Panc1 (cell line): ENCODE measurements around the gene NIPBL. TPM values are rescaled to one million over a fixed set of nuclear protein-coding genes. Genes with fewer than 3 reads are reported as not detected.

Experiments used
- ATAC-seq: fragments of 200-7000 bp; cut with Tn5 transposase; 2 replicates; pipeline ENCODE4 v1.9.1; 2020; ENCODE audit warnings: mild to moderate bottlenecking, moderate library complexity
- BruUV-seq: library from RNA; stranded (reverse); fragments of 400-500 nt; replicated peaks from 2 replicates; lab custom pipeline; 2021; lab: Mats Ljungman, UMichigan
- CTCF ChIA-PET: fragments of 300-600 bp; sonication (Branson Sonifier 250); formaldehyde crosslinking; loops from one replicate; lab custom pipeline; 2022; ENCODE audit warnings: antibody characterized with exemption; lab: Charles Lee
- POLR2A ChIA-PET: fragments of 300-600 bp; sonication (Branson Sonifier 250); formaldehyde crosslinking; loops from one replicate; lab custom pipeline; 2022; ENCODE audit warnings: antibody characterized with exemption; lab: Charles Lee
- DNase-seq: peaks from one replicate; pipeline ENCODE4 v3.0.0-alpha.2; 2010; ENCODE audit warnings: low read depth, low spot score
- H3K27ac ChIP-seq: 2 replicates; pipeline ENCODE4 v1.5.1; 2011; ENCODE audit warnings: mild to moderate bottlenecking, low read length, inconsistent platforms
- H3K27me3 ChIP-seq: fragments of 200-500 bp; sonication (Bioruptor generic); 2 replicates; pipeline ENCODE4 v1.6.0; 2014; ENCODE audit warnings: low read length, inconsistent platforms; ENCODE audit not compliant: control insufficient read depth, insufficient read depth
- H3K36me3 ChIP-seq: fragments of 200-500 bp; sonication (Bioruptor generic); 2 replicates; pipeline ENCODE4 v1.5.1; 2014; ENCODE audit warnings: inconsistent platforms, mild to moderate bottlenecking, low read length, moderate library complexity; ENCODE audit not compliant: control insufficient read depth, insufficient read depth
- H3K4me1 ChIP-seq: 2 replicates; pipeline ENCODE4 v1.5.1; 2011; ENCODE audit warnings: inconsistent platforms, mild to moderate bottlenecking, low read length, moderate library complexity; ENCODE audit not compliant: control insufficient read depth, insufficient read depth
- H3K4me3 ChIP-seq, 2 experiments: 2 replicates each; pipeline ENCODE4 v1.5.1; 2011 to 2012; ENCODE audit warnings: low read depth in 2 of 2, low read length in 2 of 2, mild to moderate bottlenecking in 2 of 2, inconsistent platforms in 1 of 2, moderate library complexity in 1 of 2
- H3K9me3 ChIP-seq: fragments of 200-500 bp; sonication (Bioruptor generic); 2 replicates; pipeline ENCODE4 v1.5.1; 2014; ENCODE audit warnings: low read depth, mild to moderate bottlenecking, inconsistent platforms, low read length, moderate library complexity; ENCODE audit not compliant: control insufficient read depth, insufficient read depth
- POLR2AphosphoS5 ChIP-seq: IDR thresholded peaks from 2 replicates; pipeline ENCODE4 v1.6.1; 2012; ENCODE audit warnings: mild to moderate bottlenecking, low read depth, low read length, moderate library complexity
- SIN3A ChIP-seq: IDR thresholded peaks from 2 replicates; pipeline ENCODE4 v1.6.1; 2012; ENCODE audit warnings: low read depth, mild to moderate bottlenecking, low read length, moderate library complexity, borderline replicate concordance; ENCODE audit not compliant: insufficient read depth
- TCF7L2 ChIP-seq: IDR thresholded peaks from 2 replicates; pipeline ENCODE4 v1.6.1; 2011; ENCODE audit warnings: mild to moderate bottlenecking, low read depth, low read length, inconsistent platforms
- in situ Hi-C: cut with HindIII; loops from 2 replicates; pipeline ENCODE4 v1.10.0; 2016; ENCODE audit warnings: low sequenced_read_pairs, low pct_unique_long_range_greater_than_20kb
- intact Hi-C: fragments of 100-400 bp; cut with micrococcal nuclease; formaldehyde crosslinking; loops from one replicate; pipeline ENCODE4 v1.10.0; 2022; ENCODE audit not compliant: unreplicated experiment
- total RNA-seq: library from RNA; stranded (reverse); gene quantifications from one replicate; pipeline ENCODE4 v1.2.1, GENCODE V29; 2021; ENCODE audit not compliant: unreplicated experiment
- TF ChIP-seq, protein P1 (sequence below): fragments of 450-650 bp; IDR thresholded peaks from 2 replicates; pipeline ENCODE4 v1.5.1; 2017; ENCODE audit warnings: mild to moderate bottlenecking
- TF ChIP-seq, protein P2 (sequence below), 2 experiments: IDR thresholded peaks; 2 replicates each; pipeline ENCODE4 v1.6.1; 2011 to 2012; ENCODE audit warnings: low read depth in 2 of 2, control low read depth in 1 of 2, low read length in 1 of 2, mild to moderate bottlenecking in 1 of 2, moderate library complexity in 1 of 2; ENCODE audit not compliant: insufficient read depth in 1 of 2

NIPBL gene
- total RNA-seq, 1 experiment from 2014 or later: 41.6 TPM

DNA sequence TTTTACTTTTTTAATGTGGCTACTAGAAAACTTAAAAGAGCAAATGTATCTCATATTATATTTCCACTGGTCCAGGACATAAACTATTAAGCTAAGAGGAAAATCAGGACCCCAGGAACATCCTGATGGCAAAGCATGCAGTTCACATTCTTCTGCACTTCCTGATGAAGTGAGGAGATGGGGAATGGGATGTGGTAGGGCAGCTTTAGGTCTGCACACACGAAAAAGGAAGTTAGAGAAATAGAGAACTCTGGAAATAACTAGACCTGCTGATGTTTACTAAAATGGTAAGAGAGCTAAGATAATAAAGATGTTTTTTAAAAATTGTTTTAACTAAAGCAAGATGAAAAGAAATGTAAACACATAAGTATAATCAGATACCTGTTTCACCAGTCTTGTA, 39.7 kb upstream of the NIPBL start:
- BruUV-seq: no TSS peak
- H3K27ac ChIP-seq: no peak overlapping the region
- H3K36me3 ChIP-seq: no peaks in the 10 kb centered on the region
- in situ Hi-C loops: no loop called here
- TF ChIP-seq POLR2AphosphoS5 (no peak), TCF7L2 (no peak), SIN3A (no peak)
- TF ChIP-seq, protein P1, sequence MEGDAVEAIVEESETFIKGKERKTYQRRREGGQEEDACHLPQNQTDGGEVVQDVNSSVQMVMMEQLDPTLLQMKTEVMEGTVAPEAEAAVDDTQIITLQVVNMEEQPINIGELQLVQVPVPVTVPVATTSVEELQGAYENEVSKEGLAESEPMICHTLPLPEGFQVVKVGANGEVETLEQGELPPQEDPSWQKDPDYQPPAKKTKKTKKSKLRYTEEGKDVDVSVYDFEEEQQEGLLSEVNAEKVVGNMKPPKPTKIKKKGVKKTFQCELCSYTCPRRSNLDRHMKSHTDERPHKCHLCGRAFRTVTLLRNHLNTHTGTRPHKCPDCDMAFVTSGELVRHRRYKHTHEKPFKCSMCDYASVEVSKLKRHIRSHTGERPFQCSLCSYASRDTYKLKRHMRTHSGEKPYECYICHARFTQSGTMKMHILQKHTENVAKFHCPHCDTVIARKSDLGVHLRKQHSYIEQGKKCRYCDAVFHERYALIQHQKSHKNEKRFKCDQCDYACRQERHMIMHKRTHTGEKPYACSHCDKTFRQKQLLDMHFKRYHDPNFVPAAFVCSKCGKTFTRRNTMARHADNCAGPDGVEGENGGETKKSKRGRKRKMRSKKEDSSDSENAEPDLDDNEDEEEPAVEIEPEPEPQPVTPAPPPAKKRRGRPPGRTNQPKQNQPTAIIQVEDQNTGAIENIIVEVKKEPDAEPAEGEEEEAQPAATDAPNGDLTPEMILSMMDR: no peak
- TF ChIP-seq, protein P2, sequence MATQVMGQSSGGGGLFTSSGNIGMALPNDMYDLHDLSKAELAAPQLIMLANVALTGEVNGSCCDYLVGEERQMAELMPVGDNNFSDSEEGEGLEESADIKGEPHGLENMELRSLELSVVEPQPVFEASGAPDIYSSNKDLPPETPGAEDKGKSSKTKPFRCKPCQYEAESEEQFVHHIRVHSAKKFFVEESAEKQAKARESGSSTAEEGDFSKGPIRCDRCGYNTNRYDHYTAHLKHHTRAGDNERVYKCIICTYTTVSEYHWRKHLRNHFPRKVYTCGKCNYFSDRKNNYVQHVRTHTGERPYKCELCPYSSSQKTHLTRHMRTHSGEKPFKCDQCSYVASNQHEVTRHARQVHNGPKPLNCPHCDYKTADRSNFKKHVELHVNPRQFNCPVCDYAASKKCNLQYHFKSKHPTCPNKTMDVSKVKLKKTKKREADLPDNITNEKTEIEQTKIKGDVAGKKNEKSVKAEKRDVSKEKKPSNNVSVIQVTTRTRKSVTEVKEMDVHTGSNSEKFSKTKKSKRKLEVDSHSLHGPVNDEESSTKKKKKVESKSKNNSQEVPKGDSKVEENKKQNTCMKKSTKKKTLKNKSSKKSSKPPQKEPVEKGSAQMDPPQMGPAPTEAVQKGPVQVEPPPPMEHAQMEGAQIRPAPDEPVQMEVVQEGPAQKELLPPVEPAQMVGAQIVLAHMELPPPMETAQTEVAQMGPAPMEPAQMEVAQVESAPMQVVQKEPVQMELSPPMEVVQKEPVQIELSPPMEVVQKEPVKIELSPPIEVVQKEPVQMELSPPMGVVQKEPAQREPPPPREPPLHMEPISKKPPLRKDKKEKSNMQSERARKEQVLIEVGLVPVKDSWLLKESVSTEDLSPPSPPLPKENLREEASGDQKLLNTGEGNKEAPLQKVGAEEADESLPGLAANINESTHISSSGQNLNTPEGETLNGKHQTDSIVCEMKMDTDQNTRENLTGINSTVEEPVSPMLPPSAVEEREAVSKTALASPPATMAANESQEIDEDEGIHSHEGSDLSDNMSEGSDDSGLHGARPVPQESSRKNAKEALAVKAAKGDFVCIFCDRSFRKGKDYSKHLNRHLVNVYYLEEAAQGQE (IDR thresholded peaks at IDR 0.05; ENCODE audit: insufficient read depth in 1 of 2, low read depth in 2 of 2, low read length in 1 of 2): no peak
- H3K27me3 ChIP-seq: peaks cover 7% of the 10 kb centered on the region; the same call in 1 of the 2 replicates
- no peaks in the 10 kb centered on the region for H3K9me3 ChIP-seq
- CTCF ChIA-PET: no interaction called here
- H3K4me3 ChIP-seq: no peak overlapping the region
- H3K4me1 ChIP-seq: no peaks in the 10 kb centered on the region
- DNase-seq: no peak
- POLR2A ChIA-PET: no interaction called here
- intact Hi-C loops: no loop called here
- ATAC-seq: no peak

DNA sequence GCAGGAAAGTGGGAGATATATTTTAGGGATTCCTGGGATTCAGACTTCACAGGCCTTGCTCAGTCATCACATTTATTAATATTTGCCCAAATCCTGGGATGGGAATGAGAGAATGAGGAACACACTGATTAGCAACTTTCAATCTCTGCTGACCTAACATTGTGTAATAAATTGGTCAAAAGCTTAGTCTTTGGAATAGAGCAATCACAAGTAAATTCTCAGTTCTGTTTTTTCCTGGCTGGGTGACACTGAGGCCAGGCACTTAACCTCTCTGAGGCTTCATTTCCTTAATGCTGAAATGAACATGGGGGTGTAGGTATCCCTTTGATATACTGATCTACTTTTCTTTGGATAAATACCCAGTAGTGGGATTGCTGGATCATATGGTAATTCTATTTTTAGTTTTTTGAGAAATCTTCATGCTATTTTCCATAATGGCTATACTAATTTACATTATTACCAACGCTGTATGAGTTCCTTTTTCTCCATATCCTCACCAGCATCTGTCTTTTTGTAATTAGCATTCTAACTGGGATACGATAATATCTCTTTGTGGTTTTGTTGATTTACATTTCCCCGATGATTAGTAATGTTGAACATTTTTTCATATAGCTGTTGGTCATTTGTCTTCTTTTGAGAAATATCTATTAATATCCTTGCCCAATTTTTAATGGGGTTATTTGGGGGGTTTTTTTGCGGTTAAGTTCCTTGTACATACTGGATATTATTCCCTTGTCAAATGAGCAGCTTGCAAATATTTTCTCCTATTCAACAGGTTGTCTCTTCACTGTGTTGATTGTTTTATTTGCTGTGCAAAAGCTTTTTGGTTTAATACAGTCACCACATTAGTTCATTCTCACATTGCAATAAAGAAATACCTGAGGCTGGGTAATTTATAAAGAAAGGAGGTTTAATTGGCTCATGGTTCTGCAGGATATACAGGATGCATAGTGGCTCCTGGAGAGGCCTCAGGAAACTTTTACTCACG, 36.8 kb upstream of the NIPBL start:
- in situ Hi-C loops (no loop called here), intact Hi-C loops (no loop called here)
- Histone ChIP-seq H3K36me3 (no peaks in the 10 kb centered on the region), H3K4me3 (no peak overlapping the region), H3K9me3 (no peaks in the 10 kb centered on the region), H3K4me1 (no peaks in the 10 kb centered on the region), H3K27me3 (peaks cover 5% of the 10 kb centered on the region; the same call in 1 of the 2 replicates), H3K27ac (no peak overlapping the region)
- DNase-seq (no peak), ATAC-seq (no peak)
- ChIA-PET POLR2A (no interaction called here), CTCF (no interaction called here)
- TF ChIP-seq POLR2AphosphoS5 (no peak), SIN3A (no peak), TCF7L2 (no peak)
- TF ChIP-seq, protein P2 (IDR thresholded peaks at IDR 0.05; ENCODE audit: insufficient read depth in 1 of 2, low read depth in 2 of 2, low read length in 1 of 2): no peak
- TF ChIP-seq, protein P1: no peak
- no TSS peak for BruUV-seq
